Thyroid gland (tissue), 4 donors: ENCODE data around the gene COMP. TPM values are rescaled to one million over a fixed set of nuclear protein-coding genes. Genes with fewer than 3 reads are reported as not detected.
A peak's percentile ranks its signal among the peaks of the same experiment; 100 is the strongest.

ENCODE experiments used
- DNase-seq, 2 donors: peaks; one replicate each; pipeline ENCODE4 v3.0.0-alpha.2; 2019
- H3K27ac ChIP-seq, 3 donors: fragments of 200-600 bp; sonication (generic); 1 replicate in 2 of 3; 2 replicates in 1 of 3; pipeline ENCODE4 v1.5.1; 2016 to 2019; ENCODE audit warnings: mild to moderate bottlenecking in 1 of 3, moderate library complexity in 1 of 3
- H3K27me3 ChIP-seq: fragments of 200-600 bp; sonication (generic); one replicate; pipeline ENCODE4 v1.5.1; 2019
- H3K36me3 ChIP-seq, 2 donors: fragments of 200-600 bp; sonication (generic); one replicate each; pipeline ENCODE4 v1.5.1; 2016 to 2019
- H3K4me1 ChIP-seq, 2 donors: fragments of 200-600 bp; sonication (generic); one replicate each; pipeline ENCODE4 v1.5.1; 2017 to 2019
- H3K4me3 ChIP-seq, 3 donors: fragments of 200-600 bp; sonication (generic); replicated peaks in 1 of 3; 1 replicate in 2 of 3; 2 replicates in 1 of 3; pipeline ENCODE4 v1.5.1; 2016; ENCODE audit warnings: mild to moderate bottlenecking in 1 of 3
- H3K9me3 ChIP-seq: fragments of 200-600 bp; sonication (generic); one replicate; pipeline ENCODE4 v1.5.1; 2017
- CTCF ChIP-seq, 6 experiments: fragments of 200-600 bp in 3 of 6; fragments of 450-650 bp in 3 of 6; sonication (generic) in 3 of 6; IDR thresholded peaks; one replicate each; pipeline ENCODE4 v1.5.1; 2016 to 2019; ENCODE audit warnings: antibody characterized with exemption in 6 of 6, mild to moderate bottlenecking in 2 of 6, inconsistent platforms in 1 of 6, moderate library complexity in 1 of 6
- POLR2A ChIP-seq, 2 donors: fragments of 450-650 bp; IDR thresholded peaks; one replicate each; pipeline ENCODE4 v1.6.1; 2017; ENCODE audit warnings: antibody characterized with exemption in 2 of 2, mild to moderate bottlenecking in 2 of 2, moderate library complexity in 1 of 2
- WGBS, 2 donors: methylation state at CpG; one replicate each; pipeline ENCODE4 v1.1.5; 2017; 5-methylcytosine and 5-hydroxymethylcytosine counted together
- intact Hi-C: fragments of 100-400 bp; cut with DNase I; formaldehyde crosslinking; loops from one replicate; pipeline ENCODE4 v1.15.1; 2023
- total RNA-seq, 4 donors: library from RNA; depleted of rRNA; stranded (reverse); fragments of >200 nt; gene quantifications; one replicate each; pipeline ENCODE4 v1.2.3, GENCODE V29; 2016

COMP gene
- total RNA-seq, 4 donors from 2014 or later = 0.33 to 33.3 (median 1.9) TPM

DNA sequence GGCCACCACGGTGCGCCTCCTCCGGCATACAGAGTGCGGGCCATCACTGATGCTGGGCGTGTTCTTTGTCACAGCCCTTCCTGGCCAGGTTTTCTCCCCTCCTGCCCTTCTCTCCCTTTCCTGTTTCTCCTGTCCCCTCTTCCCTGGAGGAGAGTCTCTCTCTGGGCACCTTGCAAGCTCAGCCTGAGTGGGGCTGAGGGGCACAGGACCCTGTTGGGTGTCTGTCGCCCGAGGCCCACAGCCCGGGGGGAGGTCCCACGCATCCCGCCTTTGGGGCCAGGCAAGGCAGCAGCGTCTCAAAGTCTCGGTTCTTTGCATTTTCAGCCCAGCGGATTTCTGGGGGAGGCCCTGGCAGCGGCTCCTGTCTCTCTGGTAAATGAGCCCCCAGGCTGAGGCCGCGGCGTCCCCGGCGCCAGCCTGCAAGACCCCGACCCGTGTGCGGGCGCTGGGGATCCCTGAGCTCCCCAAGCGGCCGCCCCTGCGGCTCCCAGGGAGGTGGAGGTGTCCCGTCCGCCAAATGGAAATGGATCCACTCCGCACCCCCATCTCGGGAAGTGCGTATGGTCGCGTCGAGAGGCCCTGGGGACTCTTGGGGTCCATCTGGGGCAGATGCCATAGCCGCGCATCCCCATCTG is 47.2 kb downstream of the COMP start:
- Histone ChIP-seq H3K27me3 (no peaks in the 10 kb centered on the region), H3K4me1 (peaks cover 34 to 38% of the 10 kb centered on the region in 2 donors), H3K4me3 (no peak overlapping the region), H3K27ac (peak overlapping the region in 2 of 3 donors; percentile 74 to 78), H3K36me3 (no peaks in the 10 kb centered on the region), H3K9me3 (no peaks in the 10 kb centered on the region)
- 95 to 98% methylated on average over 19 to 25 of the region's 36 CpGs for WGBS, 2 donors
- DNase-seq = no peak
- intact Hi-C loops = no loop called here
- no peak for TF ChIP-seq POLR2A (IDR thresholded peaks at IDR 0.05)
- TF ChIP-seq CTCF (IDR thresholded peaks at IDR 0.05) = no peak

DNA sequence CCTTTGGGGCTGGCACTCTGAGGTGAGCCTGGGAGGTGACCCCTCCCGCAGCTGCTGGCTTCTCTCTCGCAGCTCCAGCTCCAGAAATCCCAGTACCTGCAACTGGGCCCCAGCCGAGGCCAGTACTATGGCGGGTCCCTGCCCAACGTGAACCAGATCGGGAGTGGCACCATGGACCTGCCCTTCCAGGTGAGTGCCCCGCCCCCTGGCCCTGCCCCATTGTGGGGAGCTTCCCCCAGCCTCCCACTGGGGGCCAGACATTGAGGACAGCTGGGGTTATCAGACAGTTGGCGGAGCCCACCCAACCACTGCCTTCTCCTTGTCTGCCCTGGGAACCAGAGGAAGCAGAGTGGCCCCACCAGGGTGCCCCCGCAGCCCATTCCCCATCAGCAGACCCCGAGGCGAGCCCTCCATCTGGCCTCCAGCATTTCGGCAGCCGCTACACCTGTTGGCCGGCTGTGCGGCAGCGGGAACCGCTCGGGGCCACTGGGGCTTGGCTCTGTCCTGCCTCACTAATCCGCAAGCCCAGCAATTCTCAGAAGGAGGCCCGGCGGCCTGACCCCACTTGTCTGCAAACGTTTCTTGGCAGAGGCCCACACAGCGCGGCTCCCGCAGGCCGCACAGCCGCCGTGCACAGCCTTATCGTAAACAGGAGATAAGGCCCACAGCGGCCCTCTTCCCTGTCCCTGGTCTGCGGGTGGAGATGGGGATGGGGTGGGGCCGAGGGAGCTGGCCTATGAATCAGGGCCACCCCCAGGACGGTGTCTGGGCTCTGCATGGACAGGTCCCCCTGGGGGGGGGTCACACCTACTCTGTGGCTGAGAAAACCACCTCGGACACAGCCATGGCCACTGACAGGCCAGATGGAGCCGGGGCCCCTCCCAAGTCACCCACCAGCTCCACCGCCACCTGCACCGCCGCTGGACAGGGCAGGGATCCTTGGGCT is 48.0 kb downstream of the COMP start:
- peaks cover 34 to 38% of the 10 kb centered on the region in 2 donors for H3K4me1 ChIP-seq
- H3K9me3 ChIP-seq = no peaks in the 10 kb centered on the region
- H3K27me3 ChIP-seq = no peaks in the 10 kb centered on the region
- WGBS, 2 donors = 51 to 78% methylated on average over 10 to 18 of the region's 38 CpGs
- intact Hi-C loops = no loop called here
- no peak for TF ChIP-seq POLR2A (IDR thresholded peaks at IDR 0.05)
- peak; percentile 88 for DNase-seq
- H3K36me3 ChIP-seq = no peaks in the 10 kb centered on the region
- peak overlapping the region; percentile 69 to 78 (median 74) for H3K27ac ChIP-seq
- H3K4me3 ChIP-seq = no peak overlapping the region

DNA sequence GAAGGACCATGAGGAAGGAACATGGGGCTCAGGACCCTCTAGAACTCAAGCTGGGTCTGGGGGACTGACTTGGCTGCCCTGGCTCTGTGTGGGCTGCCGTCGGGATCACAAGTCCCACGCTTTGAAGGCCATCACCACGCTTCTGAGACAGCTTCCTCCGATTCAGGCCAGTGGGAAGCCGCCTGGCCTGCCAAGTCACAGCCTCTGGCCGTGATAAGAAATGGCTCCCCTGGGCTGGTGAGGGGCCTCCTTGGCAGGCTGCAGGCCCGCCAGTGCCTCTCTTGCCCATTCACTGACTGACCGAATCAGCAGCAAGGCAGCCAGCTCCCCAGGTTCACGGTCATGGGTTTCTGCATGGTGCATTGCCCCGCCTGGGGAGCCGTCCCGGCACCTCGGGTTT is 48.8 kb downstream of the COMP start:
- Histone ChIP-seq H3K9me3 (no peaks in the 10 kb centered on the region), H3K27me3 (no peaks in the 10 kb centered on the region), H3K4me1 (peaks cover 34 to 38% of the 10 kb centered on the region in 2 donors), H3K4me3 (no peak overlapping the region), H3K27ac (peak overlapping the region; percentile 69 to 96 (median 74)), H3K36me3 (no peaks in the 10 kb centered on the region)
- peak in 1 of 2 donors; percentile 22 for DNase-seq
- TF ChIP-seq POLR2A (IDR thresholded peaks at IDR 0.05) (no peak), CTCF (IDR thresholded peaks at IDR 0.05) (no peak)
- 94 to 100% methylated on average over 1 to 11 of the region's 14 CpGs for WGBS, 2 donors
- intact Hi-C loops = no loop called here

- Histone ChIP-seq H3K9me3 (no peaks in the 10 kb centered on the region), H3K4me3 (no peak overlapping the region), H3K27me3 (no peaks in the 10 kb centered on the region), H3K36me3 (no peaks in the 10 kb centered on the region), H3K4me1 (peaks cover 34 to 44% of the 10 kb centered on the region in 2 donors), H3K27ac (peak overlapping the region; percentile 69 to 96 (median 74))
- 20 to 30% methylated on average over 26 to 27 of the region's 27 CpGs for WGBS, 2 donors
- intact Hi-C loops = no loop called here
- peak; percentile 95 for DNase-seq
- TF ChIP-seq POLR2A (IDR thresholded peaks at IDR 0.05) (no peak), CTCF (IDR thresholded peaks at IDR 0.05) (peak in 1 of 6 experiments; percentile 11)
Measured at GRCh38 chr19:18741124-18742121, 49.7 kb downstream of the COMP start.
